ENCODE measurements around the gene ZFAND3. TPM values are rescaled to one million over a fixed set of nuclear protein-coding genes. Genes with fewer than 3 reads are reported as not detected.

ZFAND3 gene
- polyA plus RNA-seq, 1 of the 3 experiments (the other 2 are of a cell fraction), result 16.7 TPM

GRCh38 chr6:37982317-37982716 is 162.8 kb downstream of the ZFAND3 start (continued):
- TF ChIP-seq, protein P1, sequence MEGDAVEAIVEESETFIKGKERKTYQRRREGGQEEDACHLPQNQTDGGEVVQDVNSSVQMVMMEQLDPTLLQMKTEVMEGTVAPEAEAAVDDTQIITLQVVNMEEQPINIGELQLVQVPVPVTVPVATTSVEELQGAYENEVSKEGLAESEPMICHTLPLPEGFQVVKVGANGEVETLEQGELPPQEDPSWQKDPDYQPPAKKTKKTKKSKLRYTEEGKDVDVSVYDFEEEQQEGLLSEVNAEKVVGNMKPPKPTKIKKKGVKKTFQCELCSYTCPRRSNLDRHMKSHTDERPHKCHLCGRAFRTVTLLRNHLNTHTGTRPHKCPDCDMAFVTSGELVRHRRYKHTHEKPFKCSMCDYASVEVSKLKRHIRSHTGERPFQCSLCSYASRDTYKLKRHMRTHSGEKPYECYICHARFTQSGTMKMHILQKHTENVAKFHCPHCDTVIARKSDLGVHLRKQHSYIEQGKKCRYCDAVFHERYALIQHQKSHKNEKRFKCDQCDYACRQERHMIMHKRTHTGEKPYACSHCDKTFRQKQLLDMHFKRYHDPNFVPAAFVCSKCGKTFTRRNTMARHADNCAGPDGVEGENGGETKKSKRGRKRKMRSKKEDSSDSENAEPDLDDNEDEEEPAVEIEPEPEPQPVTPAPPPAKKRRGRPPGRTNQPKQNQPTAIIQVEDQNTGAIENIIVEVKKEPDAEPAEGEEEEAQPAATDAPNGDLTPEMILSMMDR (IDR thresholded peaks at IDR 0.05), result no peak
- no peak for TF ChIP-seq IRF3 (IDR thresholded peaks at IDR 0.05; ENCODE audit: low read depth, low read length)
- no peak for TF ChIP-seq FOSL2 (IDR thresholded peaks at IDR 0.05; ENCODE audit: borderline replicate concordance, low read depth)
- TF ChIP-seq, protein P2, sequence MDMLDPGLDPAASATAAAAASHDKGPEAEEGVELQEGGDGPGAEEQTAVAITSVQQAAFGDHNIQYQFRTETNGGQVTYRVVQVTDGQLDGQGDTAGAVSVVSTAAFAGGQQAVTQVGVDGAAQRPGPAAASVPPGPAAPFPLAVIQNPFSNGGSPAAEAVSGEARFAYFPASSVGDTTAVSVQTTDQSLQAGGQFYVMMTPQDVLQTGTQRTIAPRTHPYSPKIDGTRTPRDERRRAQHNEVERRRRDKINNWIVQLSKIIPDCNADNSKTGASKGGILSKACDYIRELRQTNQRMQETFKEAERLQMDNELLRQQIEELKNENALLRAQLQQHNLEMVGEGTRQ (IDR thresholded peaks at IDR 0.05; ENCODE audit: borderline replicate concordance, low read depth, low read length), result no peak
- TF ChIP-seq ELF1 (IDR thresholded peaks at IDR 0.05), result no peak
- no peak for TF ChIP-seq USF1 (IDR thresholded peaks at IDR 0.05; ENCODE audit: borderline replicate concordance, low read depth)
- TF ChIP-seq POLR2AphosphoS5 (IDR thresholded peaks at IDR 0.05; ENCODE audit: low read depth, low read length), result no peak

- WGBS (ENCODE audit: low lambda C conversion rate), result 97% methylated on average over 3 of the region's 3 CpGs
These were observed 164.4 kb downstream of the ZFAND3 start for GRCh38 chr6:37983720-37984501.

More at GRCh38 chr6:37983720-37984501, 164.4 kb downstream of the ZFAND3 start:
- Histone ChIP-seq H3K9ac (no peak overlapping the region), H3K27me3 (ENCODE audit: insufficient read depth) (no peaks in the 10 kb centered on the region), H3K4me2 (no peak overlapping the region), H3K4me3 (ENCODE audit: low read depth in 2 of 2, low read length in 1 of 2) (no peak overlapping the region), H3K79me2 (ENCODE audit: insufficient read depth) (peaks cover 97% of the 10 kb centered on the region), H2AFZ (ENCODE audit: low read depth) (no peak overlapping the region), H3K9me2 (no peaks in the 10 kb centered on the region), H3K27ac (ENCODE audit: low read depth in 2 of 2, low read length in 1 of 2) (no peak overlapping the region), H3K9me3 (no peaks in the 10 kb centered on the region), H3K4me1 (ENCODE audit: control insufficient read depth in 1 of 2, insufficient read depth in 2 of 2, low read depth in 1 of 2, low read length in 1 of 2) (peaks cover 13 to 36% of the 10 kb centered on the region in 2 experiments), H3K36me3 (replicated peaks in 1 of 2; ENCODE audit: control insufficient read depth in 1 of 2, insufficient read depth in 2 of 2, low read length in 1 of 2) (no peaks in the 10 kb centered on the region), H3F3A (replicated peaks; ENCODE audit: insufficient read depth) (peaks cover 26% of the 10 kb centered on the region), H4K20me1 (ENCODE audit: insufficient read depth) (peaks cover 94% of the 10 kb centered on the region)
- no peak for TF ChIP-seq TCF12 (IDR thresholded peaks at IDR 0.05)
- TF ChIP-seq EP300 (IDR thresholded peaks at IDR 0.05; ENCODE audit: borderline replicate concordance in 1 of 2, low read depth in 1 of 2, low read length in 1 of 2), result no peak
- TF ChIP-seq ELF1 (IDR thresholded peaks at IDR 0.05), result no peak
- TF ChIP-seq TAF1 (IDR thresholded peaks at IDR 0.05; ENCODE audit: borderline replicate concordance, low read depth, low read length), result no peak
- TF ChIP-seq MXI1 (IDR thresholded peaks at IDR 0.05; ENCODE audit: low read depth, low read length), result no peak
- TF ChIP-seq USF1 (IDR thresholded peaks at IDR 0.05; ENCODE audit: borderline replicate concordance, low read depth), result no peak
- TF ChIP-seq, protein P3, sequence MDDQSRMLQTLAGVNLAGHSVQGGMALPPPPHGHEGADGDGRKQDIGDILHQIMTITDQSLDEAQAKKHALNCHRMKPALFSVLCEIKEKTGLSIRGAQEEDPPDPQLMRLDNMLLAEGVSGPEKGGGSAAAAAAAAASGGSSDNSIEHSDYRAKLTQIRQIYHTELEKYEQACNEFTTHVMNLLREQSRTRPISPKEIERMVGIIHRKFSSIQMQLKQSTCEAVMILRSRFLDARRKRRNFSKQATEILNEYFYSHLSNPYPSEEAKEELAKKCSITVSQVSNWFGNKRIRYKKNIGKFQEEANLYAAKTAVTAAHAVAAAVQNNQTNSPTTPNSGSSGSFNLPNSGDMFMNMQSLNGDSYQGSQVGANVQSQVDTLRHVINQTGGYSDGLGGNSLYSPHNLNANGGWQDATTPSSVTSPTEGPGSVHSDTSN (IDR thresholded peaks at IDR 0.05), result no peak
- TF ChIP-seq JUND (IDR thresholded peaks at IDR 0.05), result no peak
- TF ChIP-seq POLR2AphosphoS5 (IDR thresholded peaks at IDR 0.05; ENCODE audit: low read depth, low read length), result no peak
- TF ChIP-seq SMC3 (IDR thresholded peaks at IDR 0.05; ENCODE audit: low read depth, low read length), result no peak
- TF ChIP-seq NRF1 (IDR thresholded peaks at IDR 0.05; ENCODE audit: low read depth, low read length), result no peak
- ChIA-PET CTCF (interaction anchor here (0.6 kb wide), 1 partner anchor 90 kb away, joined by 3 read pairs; no protein-coding TSS in a partner anchor), POLR2A (no interaction called here)
- no peak for DNase-seq

Measured in SK-N-SH (cell line).